Epithelial cell of esophagus (primary cell): ENCODE results near the gene TK2.

ENCODE experiments used
- DNase-seq: peaks from one replicate; pipeline ENCODE4 v3.0.0; 2010; ENCODE audit warnings: low read depth
- H3K4me3 ChIP-seq: 2 replicates; pipeline ENCODE4 v1.5.1; 2011; ENCODE audit warnings: mild to moderate bottlenecking, low read length, control low read depth
- CTCF ChIP-seq: IDR thresholded peaks from 2 replicates; pipeline ENCODE4 v1.5.1; 2011; ENCODE audit warnings: low read depth, mild to moderate bottlenecking, low read length, control low read depth, inconsistent platforms; ENCODE audit not compliant: insufficient read depth; ENCODE audit errors: missing control alignments

TK2 gene

GRCh38 chr16:66477028-66477515, 72.8 kb downstream of the TK2 start:
- no peak for DNase-seq

GRCh38 chr16:66476328-66477027, 73.4 kb downstream of the TK2 start:
- no peak overlapping the region for H3K4me3 ChIP-seq
- TF ChIP-seq CTCF: no peak
- no peak for DNase-seq

More at GRCh38 chr16:66477028-66477515, 72.8 kb downstream of the TK2 start:
- no peak overlapping the region for H3K4me3 ChIP-seq
- TF ChIP-seq CTCF: no peak

GRCh38 chr16:66475232-66475631, 74.7 kb downstream of the TK2 start:
- TF ChIP-seq CTCF: no peak
- DNase-seq: no peak
- no peak overlapping the region for H3K4me3 ChIP-seq

- no peak for TF ChIP-seq CTCF
- no peak for DNase-seq
- no peak overlapping the region for H3K4me3 ChIP-seq
Measured at GRCh38 chr16:66474750-66475199, 75.1 kb downstream of the TK2 start.

- no peak for TF ChIP-seq CTCF
- peak; percentile 43 for DNase-seq
- H3K4me3 ChIP-seq: no peak overlapping the region
Measured at GRCh38 chr16:66473654-66474519, 76.0 kb downstream of the TK2 start.

GRCh38 chr16:66473051-66473571, 76.8 kb downstream of the TK2 start:
- TF ChIP-seq CTCF: no peak
- DNase-seq: no peak
- H3K4me3 ChIP-seq: no peak overlapping the region
